Uterus (tissue), 2 donors: ENCODE data around the gene DNAH7.

ENCODE experiments used
- POLR2A ChIP-seq, 2 donors: fragments of 450-650 bp; IDR thresholded peaks; one replicate each; pipeline ENCODE4 v1.6.1; 2016; ENCODE audit warnings: antibody characterized with exemption in 2 of 2, mild to moderate bottlenecking in 1 of 2, moderate library complexity in 1 of 2
- TF ChIP-seq, protein P1 (sequence below), 4 experiments: fragments of 200-600 bp in 2 of 4; fragments of 450-650 bp in 2 of 4; sonication (generic) in 2 of 4; IDR thresholded peaks; one replicate each; pipeline ENCODE4 v1.5.1; 2016 to 2019; ENCODE audit warnings: antibody characterized with exemption in 4 of 4, mild to moderate bottlenecking in 2 of 4, moderate library complexity in 1 of 4

DNA sequence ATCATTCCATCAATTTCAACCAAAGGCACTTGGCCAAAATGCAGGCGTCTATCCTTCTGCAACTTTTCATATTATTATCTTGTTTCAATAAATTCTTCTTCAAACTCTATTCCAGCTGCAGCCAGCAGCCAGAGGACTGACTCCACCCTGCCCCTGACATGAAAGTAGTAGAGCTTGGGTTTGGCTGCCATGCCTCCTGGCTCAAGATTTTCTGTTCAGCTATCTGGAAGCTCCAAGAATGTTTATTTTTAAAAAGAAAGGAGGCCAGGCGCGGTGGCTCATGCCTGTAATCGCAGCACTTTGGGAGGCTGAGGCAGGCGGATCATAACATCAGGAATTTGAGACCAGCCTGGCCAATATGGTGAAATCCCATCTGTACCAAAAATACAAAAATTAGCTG is 4.9 kb downstream of the DNAH7 start:
- TF ChIP-seq, protein P1, sequence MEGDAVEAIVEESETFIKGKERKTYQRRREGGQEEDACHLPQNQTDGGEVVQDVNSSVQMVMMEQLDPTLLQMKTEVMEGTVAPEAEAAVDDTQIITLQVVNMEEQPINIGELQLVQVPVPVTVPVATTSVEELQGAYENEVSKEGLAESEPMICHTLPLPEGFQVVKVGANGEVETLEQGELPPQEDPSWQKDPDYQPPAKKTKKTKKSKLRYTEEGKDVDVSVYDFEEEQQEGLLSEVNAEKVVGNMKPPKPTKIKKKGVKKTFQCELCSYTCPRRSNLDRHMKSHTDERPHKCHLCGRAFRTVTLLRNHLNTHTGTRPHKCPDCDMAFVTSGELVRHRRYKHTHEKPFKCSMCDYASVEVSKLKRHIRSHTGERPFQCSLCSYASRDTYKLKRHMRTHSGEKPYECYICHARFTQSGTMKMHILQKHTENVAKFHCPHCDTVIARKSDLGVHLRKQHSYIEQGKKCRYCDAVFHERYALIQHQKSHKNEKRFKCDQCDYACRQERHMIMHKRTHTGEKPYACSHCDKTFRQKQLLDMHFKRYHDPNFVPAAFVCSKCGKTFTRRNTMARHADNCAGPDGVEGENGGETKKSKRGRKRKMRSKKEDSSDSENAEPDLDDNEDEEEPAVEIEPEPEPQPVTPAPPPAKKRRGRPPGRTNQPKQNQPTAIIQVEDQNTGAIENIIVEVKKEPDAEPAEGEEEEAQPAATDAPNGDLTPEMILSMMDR (IDR thresholded peaks at IDR 0.05) = no peak
- TF ChIP-seq POLR2A (IDR thresholded peaks at IDR 0.05) = no peak
